ENCODE measurements around the gene SPZ1.

GRCh38 chr5:80308526-80308925 lies 11.3 kb upstream of the SPZ1 start:
- TF ChIP-seq CTCF (IDR thresholded peaks at IDR 0.05; ENCODE audit: low read depth, low read length) (no peak), EZH2phosphoT487 (IDR thresholded peaks at IDR 0.05; ENCODE audit: low read depth) (no peak)

Measured in OCI-LY3 (cell line).